ENCODE measurements around the gene GUCY2C.
A peak's percentile ranks its signal among the peaks of the same experiment; 100 is the strongest.

Gene GUCY2C

DNA sequence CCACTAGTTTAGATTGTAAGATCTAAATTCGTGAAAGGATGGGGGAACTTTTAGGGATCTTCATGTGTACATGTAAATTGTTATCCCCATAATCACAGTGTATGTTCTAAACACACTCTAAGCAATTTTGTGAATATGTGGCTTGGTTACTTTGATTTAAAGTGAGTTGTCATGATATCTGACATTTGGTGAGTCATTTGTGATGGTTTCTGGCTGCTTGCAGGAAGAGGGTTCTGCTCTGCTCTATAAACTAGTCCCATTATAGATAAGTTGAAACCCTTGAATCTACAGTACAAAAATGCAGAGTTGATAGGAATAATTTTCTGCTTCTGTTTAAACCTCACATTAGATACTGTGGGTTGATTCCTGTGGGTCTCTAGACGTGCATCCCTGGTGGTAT lies 14.8 kb downstream of the GUCY2C start:
- DNase-seq (ENCODE audit: low spot score): no peak

DNA sequence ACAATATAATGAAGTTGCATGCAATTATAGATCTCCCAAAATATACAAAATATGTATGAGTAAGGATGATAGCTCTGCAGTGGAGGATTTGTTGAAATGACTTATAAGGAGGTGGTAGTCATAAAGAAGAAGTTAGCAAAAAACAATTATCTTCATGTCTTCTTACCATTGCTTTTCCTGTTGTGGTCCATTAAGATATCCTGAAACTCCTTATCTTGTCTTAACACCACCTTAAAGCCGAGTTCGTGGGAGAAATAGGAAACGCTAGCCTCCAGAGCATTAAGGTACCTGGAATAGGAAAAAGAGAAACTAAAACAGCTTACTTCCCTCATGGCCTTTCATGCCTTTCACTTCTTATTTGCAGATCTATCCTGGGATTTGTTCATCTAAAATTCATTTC lies 15.2 kb downstream of the GUCY2C start:
- no peak for DNase-seq (ENCODE audit: low spot score)

DNA sequence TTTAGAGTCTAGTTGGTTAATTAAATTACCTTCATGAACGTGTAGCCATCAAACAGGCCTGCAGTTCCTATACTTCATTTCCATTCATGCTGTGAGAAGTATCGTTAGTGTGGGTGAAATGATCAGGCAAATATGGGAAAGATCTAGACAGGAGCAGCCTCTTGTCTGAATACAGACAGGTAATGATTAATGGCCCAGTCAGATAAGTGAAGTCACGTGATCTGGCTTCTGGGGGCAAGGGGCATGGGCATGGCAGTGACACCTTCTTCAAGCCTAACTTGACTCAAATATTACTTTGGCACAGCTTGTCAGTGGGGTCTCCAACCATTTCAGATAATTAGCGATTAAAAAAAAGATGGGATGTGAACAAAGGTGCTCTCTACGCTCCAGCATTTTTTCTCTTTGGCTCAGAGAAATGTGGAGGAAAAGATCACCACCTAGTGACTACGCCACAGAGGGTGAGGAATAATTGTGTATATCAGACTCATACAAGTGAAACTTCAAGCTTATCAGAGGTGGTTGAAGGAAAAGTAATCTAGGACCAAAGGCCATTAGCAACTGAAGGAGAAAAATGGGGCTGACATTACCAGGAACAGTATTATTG lies 17.8 kb downstream of the GUCY2C start:
- DNase-seq (ENCODE audit: low spot score): no peak

DNA sequence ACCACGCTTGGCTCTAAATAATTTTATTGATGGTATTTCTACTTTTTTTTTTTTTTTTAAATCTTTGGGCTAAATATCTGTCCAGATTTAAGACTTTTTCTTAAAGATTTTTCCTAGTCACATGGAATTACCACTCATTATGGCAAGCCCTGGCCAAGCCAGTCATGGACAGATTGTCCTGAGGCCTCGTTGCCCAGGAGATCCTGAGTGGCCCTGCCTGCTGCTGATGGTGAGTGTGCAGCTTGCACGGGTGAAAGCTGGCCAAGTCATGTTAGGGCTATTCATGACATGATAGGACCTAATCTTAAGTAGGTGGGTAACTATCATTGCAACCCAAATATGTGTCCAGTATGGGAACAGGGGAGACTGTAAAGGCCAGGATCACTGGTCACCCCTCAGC lies 27.8 kb downstream of the GUCY2C start:
- no peak for DNase-seq (ENCODE audit: low spot score)

DNA sequence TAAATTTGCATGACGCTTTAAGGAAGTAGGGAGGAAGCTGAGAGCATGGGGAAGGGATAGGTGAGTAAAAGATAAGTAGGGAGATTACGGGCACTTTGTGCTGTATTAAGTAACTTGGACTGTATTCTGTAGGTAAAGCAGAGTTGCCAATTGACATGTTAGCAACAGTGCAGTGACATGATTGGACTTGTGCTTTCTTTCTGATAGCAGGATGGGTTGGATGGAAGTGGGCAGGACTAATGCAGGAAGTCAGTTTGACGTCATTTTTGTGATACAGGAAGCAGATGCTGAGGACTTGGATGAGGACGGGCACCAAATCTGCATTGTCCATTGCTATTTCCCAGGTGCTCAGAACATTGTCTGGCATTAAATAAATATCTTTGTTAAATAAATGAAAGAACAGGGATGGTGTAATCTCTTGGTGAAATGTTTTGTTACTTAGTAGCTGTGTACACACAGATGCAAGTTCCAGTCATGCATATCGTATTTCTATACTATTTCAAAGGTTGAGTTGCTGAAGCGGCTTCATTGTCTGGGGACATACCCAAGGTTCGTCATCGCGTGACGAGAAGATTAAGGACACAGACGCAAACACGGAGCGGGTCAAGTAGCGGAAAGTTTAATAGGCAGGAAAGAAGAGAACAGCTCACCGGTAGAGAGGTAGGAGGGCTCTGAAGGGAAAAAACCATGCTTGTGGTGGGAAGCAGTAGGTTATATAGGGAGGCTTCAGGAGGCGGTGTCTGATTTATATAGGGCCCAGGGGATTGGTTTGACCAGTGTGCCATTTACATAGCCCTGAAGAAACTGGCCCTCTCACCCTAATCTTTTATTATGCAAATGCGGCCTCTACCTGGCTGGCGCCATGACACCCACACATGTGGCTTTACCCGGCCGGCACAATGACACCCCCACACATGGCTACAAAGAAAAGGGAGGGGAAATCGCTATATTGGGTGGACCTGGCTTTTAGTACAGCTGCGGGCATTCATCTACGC lies 30.7 kb downstream of the GUCY2C start:
- no peak for DNase-seq (ENCODE audit: low spot score)

DNA sequence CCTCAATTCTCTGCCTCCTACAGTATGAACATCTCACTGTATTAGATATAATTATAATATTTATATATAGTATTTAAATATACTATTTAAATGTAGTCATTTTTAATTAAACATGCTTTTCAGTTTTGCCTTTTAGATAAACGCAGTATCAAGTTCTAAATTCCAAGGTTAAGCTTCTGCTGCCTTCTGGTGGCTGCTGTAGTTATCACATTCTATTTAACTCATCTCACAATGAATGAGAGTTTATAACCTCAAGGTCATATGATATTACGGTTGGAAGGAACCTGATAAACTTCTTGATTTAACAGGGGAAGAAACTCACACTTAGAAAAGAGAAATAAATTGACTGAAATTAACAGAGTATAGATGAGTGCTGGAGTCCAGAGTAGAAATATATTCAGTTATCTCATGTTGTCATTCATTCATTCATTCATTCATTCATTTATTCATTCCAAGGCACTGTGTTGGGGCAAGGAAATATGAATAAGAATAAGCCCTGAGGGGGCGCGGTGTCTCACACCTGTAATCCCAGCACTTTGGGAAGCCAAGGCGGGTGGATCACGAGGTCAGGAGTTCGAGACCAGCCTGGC lies 31.9 kb downstream of the GUCY2C start:
- DNase-seq (ENCODE audit: low spot score): no peak

DNA sequence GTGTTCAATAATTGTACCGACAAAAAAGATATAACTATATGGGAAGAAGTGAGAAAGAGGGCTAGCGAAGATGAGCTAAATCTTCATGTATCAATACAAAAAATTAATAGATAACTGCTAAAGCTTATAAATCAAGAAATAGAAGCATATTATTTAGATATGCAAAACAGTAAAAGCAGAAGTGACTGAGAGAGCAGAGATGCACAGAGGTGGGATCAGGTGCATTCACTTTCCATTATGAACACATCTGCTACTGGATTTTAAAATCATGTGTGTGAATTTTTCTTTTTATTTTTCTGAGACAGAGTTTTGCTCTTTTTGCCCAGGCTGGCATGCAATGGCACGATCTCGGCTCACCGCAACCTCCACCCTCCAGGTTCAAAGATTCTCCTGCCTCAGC lies 33.4 kb downstream of the GUCY2C start:
- DNase-seq (ENCODE audit: low spot score): no peak

DNA sequence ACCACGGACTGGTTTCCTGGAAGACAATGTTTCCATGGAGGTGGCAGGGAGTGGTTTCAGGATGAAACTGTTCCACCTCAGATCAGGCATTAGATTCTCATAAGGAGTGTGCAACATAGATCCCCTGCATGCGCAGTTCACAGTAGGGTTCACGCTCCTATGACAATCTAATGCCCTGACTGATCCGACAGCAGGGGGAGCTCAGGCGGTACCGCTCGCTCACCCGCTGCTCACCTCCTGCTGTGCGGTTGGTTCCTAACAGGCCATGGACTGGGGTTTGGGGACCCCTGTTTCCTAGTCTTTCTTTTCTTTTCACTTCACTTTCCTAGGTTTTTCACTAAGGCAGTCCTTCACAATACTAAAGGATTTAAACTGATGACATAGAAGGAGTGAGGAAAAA lies 39.6 kb downstream of the GUCY2C start:
- no peak for DNase-seq (ENCODE audit: low spot score)

DNA sequence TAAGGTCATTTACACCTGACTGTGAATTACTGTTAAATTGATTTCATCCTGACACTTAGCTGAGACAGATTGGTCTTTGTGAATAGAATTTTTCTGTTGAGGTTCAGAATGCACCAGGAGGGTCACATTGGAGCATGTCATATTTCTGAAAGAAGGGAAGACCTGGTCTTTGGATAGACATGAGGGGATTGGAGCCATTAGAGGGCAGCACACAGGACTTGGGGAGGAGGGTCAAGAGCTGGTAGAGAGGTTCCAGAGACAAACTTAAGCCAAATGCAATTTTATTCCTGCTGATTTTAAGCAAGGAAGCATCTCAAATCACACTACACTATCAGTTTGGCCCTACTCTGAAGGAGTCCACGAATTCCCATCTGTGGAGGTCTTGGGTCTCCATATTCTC lies 41.1 kb downstream of the GUCY2C start:
- DNase-seq (ENCODE audit: low spot score): no peak

DNA sequence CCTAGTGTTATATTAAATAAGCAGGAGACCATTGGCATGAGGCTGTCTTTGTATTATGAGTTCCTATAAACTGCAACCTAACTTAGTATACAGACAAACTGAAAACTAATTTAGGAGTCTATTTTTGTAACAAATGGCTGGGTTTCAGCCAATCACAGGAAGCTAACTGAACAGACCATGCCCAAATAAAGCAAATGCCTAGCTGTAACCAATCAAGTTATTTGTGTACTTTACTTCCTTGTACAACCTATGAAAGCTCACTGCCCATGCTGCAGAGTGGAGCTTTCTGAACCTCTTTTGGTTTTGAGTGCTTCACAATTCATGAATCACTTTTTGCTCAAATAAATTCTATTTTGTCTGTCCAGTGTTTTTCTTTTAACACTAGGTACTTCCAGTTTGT lies 41.6 kb downstream of the GUCY2C start:
- DNase-seq (ENCODE audit: low spot score): no peak

DNA sequence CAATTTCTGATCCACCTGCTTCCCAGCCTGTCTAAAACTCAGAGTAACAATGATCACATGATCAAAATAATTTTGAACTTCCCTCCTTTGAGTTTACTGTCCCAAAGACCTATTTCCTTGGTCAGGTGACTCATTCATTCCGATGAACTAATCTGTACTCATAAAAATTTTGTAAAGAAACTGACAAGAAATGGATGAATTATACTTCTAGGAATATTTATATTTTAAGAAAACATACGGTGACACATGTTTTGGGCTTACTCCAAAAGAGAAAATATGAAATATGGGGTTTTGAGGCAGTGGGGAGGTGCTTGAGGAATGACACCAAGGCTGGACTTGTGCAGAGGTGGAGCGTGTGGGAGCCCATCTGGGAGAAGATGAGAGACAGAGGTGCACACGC lies 42.0 kb downstream of the GUCY2C start:
- DNase-seq (ENCODE audit: low spot score): no peak

DNA sequence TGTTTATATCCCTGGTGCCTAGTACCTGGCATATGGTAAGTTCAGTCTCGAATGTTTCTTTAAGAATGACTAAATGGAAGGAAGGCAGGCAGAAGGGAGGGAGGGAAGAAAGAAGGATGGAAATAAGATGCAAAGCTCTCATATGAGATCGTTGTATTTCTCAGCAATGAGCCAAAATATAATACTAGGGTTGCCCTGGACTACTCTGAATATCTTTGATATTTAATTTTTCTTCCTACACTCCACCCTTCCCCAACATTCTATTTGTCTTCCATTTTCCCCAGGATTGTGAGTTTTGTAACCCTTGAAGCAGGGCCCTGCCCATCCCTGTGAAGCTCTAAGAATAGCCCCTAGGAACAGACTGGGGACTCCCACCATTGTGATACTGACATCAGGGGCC lies 43.9 kb downstream of the GUCY2C start:
- no peak for DNase-seq (ENCODE audit: low spot score)

DNA sequence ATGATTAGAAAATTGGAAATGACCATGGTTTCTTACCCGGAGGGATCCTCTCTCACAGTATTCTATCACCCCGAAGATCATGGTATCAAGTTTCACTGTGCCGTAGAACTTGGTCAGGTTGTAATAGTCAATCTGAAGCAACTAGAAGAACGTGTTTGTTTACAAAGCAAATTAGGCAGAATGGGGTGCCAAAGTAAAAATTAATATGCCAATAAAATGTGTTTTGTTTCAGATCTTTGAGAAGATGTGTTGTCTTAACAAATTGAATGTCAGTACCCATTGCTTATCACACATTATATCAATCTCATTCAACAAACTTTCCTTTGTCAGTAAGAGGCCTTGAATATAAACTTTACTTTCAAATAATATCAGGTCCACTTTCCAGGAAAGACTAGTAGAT lies 45.0 kb downstream of the GUCY2C start:
- no peak for DNase-seq (ENCODE audit: low spot score)

DNA sequence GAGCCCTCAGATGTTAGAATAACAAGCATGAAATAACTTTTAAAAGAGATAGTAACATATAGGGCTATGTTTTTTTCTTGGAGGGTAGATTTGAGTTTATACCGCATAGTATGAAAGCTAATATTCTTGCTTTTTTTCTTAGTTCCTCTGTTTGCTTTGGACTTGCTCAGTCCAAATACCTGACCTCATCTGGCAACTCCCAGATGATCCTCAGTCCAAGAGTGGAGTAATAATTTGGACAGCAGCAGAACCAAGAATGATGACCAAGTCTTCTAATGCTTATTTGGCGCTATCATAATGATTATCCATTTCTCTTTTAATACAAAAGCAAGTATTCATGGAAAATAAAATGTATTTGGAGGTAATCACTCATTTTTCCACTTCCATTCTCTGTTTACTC lies 45.6 kb downstream of the GUCY2C start:
- DNase-seq (ENCODE audit: low spot score): no peak

DNA sequence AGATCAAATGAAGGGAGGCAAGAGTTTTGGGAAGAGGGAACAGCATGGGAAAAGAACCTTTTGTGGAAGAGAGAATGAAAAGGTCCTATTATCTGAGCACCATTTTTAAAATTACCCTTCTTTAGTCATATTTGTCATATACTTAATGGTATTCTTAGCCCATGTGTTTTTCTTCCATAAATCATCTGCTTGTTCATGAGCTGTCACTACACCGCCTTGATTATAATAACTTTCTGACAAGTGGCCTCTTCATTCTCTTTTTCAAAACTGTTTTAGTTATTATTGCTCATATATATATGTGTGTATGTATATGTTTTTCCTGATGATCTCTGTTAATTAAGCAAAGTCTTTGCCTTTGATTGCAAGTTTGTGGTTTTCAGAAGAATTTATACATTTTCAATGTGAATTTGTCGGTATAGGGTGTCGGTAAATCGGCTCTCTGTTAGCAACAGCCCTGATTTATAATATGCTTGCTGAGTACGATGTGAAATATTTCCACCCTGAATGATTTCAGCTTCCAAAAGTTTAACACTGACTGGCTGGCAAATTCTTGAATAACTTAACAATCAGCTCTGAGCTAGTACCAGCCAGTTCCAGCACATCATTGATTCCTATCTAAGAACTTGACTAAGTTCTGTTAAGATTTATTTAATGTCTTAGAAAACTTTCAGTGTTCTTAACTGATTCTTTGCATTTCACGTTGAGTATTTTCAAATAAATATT lies 49.2 kb downstream of the GUCY2C start:
- no peak for DNase-seq (ENCODE audit: low spot score)

DNA sequence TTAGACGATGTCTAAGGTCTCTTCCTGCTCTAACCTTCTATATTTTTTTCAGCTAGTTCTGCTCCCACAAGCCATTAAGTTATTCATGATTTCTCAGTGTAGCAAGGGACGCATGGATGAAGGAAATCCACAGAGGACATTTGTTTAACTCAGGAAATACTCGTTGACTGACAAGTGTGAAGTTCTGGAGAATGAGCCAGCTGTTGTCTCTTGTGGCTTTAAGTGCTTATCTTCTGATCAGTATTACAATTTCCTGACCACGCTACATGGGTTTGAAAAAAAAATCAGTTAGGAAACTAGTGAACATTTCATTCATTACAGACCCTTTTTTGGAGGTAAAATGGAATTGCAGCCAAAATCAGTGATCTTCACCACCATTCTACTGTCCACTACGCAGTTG lies 53.1 kb downstream of the GUCY2C start:
- DNase-seq (ENCODE audit: low spot score): no peak

DNA sequence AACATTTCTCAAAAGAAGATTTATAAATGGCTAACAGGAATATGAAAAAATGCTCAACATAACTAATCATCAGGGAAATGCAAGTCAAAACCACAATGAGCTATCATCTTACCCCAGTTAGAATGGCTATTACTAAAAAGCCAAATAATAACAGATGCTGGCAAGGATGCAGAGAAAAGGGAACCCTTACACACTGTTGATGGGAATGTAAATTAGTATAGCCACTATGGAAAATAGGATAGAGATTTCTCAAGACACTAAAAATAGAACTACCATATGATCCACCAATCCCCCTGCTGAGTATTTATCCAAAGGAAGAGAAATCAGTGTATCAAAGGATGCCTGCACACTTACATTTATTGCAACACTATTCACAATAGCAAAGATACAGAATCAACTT lies 58.3 kb downstream of the GUCY2C start:
- no peak for DNase-seq (ENCODE audit: low spot score)

DNA sequence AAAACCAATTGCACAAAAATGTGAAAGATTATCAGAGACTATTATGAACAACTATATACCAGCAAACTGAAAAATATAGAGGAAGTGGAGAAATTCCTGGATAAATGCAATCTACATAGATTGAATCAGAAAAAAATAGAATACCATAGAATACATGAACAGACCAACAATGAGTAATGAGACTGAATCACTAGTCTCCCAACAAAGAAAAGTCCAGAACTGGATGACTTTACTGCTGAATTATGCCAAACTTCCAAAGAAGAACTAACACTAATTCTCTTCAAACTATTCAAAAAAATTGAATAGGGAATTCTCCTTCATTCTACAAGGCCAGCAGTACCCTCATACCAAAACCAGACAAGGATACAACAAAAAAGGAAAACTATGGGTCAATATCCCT lies 60.6 kb downstream of the GUCY2C start:
- DNase-seq (ENCODE audit: low spot score): no peak

DNA sequence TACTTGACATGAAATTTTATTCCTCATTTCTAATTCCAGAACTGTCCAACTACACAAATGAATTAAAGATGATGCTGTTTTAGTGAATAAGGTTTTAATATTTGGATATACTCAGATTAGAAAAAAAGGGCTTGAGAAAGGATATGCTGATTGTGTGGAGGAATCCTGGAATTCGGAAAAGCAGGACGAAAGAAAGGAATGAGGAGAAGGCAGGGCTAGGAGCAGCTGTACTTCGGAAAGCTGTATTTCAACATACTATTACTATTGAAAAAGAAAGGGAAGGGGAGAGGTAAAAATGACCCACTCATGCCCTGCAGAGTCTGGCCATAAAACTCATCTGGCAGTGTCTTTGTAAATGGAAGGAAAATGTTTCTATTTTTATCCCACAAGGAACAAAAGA lies 65.6 kb downstream of the GUCY2C start:
- no peak for DNase-seq (ENCODE audit: low spot score)

DNA sequence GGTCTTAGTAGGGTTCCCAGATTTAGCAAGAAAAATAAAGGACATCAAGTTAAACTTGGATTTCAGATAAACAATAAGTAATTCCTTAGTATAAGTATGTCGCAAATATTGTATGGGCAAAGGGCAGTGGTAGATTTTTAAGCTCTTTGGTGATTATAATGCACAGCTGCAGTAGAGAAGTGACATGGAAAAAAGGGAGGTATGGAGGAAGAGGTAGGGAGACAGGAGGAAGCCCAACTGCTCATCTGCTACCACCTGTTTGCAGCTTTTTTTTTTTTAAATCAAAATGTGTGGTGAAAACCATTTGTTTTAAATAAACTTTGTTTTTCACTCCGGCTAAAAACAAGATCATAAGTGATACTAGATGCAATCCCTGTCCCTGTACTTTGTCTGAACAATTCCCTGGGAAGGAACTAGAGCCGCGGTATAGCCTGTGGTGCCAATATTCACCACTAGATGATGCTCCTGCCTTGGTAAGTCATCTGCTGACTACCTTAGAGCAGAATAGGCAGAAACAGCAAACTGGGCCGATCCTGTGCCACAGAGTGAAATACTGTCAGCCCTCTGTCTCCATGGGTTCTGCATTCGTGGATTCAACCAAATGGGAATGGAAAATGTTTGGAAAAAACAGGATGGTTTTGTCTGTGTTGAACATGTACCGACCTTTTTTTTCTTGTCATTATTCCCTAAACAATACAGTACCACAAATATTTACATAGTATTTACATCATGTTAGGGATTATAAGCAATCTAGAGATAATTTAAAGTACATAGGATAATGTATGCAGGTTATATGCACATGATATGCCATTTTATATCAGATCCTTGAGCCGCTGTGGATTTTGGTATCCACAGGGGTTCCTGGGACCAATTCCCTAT lies 66.3 kb downstream of the GUCY2C start:
- peak; percentile 48 for DNase-seq (ENCODE audit: low spot score)

DNA sequence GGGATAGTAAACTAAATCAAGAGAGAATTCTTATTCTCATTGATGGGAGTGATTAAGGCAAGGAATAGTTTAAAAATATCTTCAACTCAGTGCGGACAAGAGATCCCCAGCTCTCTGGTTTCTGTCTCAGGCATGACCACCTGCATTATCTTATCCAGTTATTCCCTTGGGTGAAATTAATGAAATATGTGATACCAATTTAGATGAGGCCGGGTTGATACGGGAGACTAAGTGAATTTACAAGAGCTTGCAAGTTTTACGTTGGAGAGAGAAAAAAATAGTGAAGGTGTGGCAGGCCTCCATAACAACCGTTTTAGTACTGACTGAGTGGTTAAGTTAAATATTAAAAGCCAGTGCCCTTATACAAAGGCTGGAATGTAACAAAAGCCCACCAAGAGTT lies 67.6 kb downstream of the GUCY2C start:
- no peak for DNase-seq (ENCODE audit: low spot score)

DNA sequence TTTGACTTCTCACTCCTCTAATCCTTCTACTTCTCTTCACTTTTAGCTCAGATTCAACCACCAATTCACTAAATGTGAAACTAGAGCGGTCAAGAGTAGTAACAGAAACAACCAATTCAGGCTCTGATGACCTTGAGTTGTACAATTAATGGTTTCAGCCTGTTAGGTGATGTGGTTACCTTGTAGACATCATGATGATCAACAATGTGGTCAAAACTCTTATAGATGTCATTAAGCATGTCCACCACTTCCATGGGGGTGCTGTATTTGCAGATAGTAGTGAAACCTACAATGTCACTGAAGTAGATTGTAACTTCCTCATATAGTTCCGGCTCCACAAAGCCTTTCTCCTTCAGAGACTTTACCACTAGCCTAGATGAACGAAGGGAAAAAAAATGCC lies 74.6 kb downstream of the GUCY2C start:
- DNase-seq (ENCODE audit: low spot score): no peak
